B cell (primary cell): Measurements from ENCODE around the gene ZBTB40. TPM values are rescaled to one million over a fixed set of nuclear protein-coding genes. Genes with fewer than 3 reads are reported as not detected.

Experiments used
- ATAC-seq: fragments of 200-7000 bp; cut with Tn5 transposase; one replicate; pipeline ENCODE4 v1.10.0; 2021; ENCODE audit warnings: low read depth, mild to moderate bottlenecking, moderate number of reproducible peaks, moderate library complexity
- CTCF ChIA-PET: fragments of 350-600 bp; sonication (Branson Sonifier 250); formaldehyde crosslinking; loops from one replicate; lab custom pipeline; 2021; ENCODE audit warnings: antibody characterized with exemption, inconsistent platforms; lab: Charles Lee
- POLR2A ChIA-PET: fragments of 350-600 bp; sonication (Branson Sonifier 250); formaldehyde crosslinking; loops from one replicate; lab custom pipeline; 2021; ENCODE audit warnings: antibody characterized with exemption; lab: Charles Lee
- DNase-seq: peaks from one replicate; pipeline ENCODE4 v3.0.0; 2013
- H2AFZ ChIP-seq: 2 replicates; pipeline ENCODE4 v1.6.1; 2012; ENCODE audit warnings: mild to moderate bottlenecking, low read depth, low read length; ENCODE audit not compliant: insufficient read depth, poor library complexity, severe bottlenecking
- H3K27ac ChIP-seq, 2 donors: 1 replicate in 1 of 2; 2 replicates in 1 of 2; pipeline ENCODE4 v1.5.1; 2012 to 2013; ENCODE audit warnings: low read length in 2 of 2, mild to moderate bottlenecking in 2 of 2, moderate library complexity in 1 of 2
- H3K27me3 ChIP-seq, 4 experiments: fragments of 200-600 bp in 1 of 4; sonication (generic) in 1 of 4; replicated peaks in 1 of 4; 1 replicate in 2 of 4; 2 replicates in 2 of 4; pipeline versions ENCODE4 v1.6.1 to v1.7.0; 2013 to 2016; ENCODE audit warnings: low read length in 3 of 4, mild to moderate bottlenecking in 2 of 4, mixed read lengths in 1 of 4, moderate library complexity in 1 of 4; ENCODE audit not compliant: insufficient read depth in 4 of 4, control insufficient read depth in 3 of 4; ENCODE audit errors: control extremely low read depth in 1 of 4
- H3K36me3 ChIP-seq, 2 experiments: replicated peaks in 1 of 2; 1 replicate in 1 of 2; 2 replicates in 1 of 2; pipeline versions ENCODE4 v1.6.1 to v1.7.1; 2013; ENCODE audit warnings: low read length in 1 of 2; ENCODE audit not compliant: insufficient read depth in 2 of 2, control insufficient read depth in 1 of 2; ENCODE audit errors: control extremely low read depth in 1 of 2, extremely low read depth in 1 of 2
- H3K4me1 ChIP-seq, 2 donors: fragments of 200-600 bp in 1 of 2; sonication (generic) in 1 of 2; 1 replicate in 1 of 2; 2 replicates in 1 of 2; pipeline versions ENCODE4 v1.5.1 to v1.6.1; 2013 to 2017; ENCODE audit warnings: low read length in 2 of 2; ENCODE audit not compliant: control insufficient read depth in 2 of 2, insufficient read depth in 2 of 2
- H3K4me2 ChIP-seq: replicated peaks from 2 replicates; pipeline ENCODE3; 2012; ENCODE audit warnings: mild to moderate bottlenecking, low read depth, low read length; ENCODE audit not compliant: poor library complexity, severe bottlenecking
- H3K4me3 ChIP-seq, 5 experiments: fragments of 200-600 bp in 1 of 5; sonication (generic) in 1 of 5; 1 replicate in 3 of 5; 2 replicates in 2 of 5; pipeline versions ENCODE4 v1.5.1 to v1.7.0; 2011 to 2016; ENCODE audit warnings: low read length in 4 of 5, mild to moderate bottlenecking in 4 of 5, low read depth in 2 of 5, control low read depth in 1 of 5, moderate library complexity in 1 of 5; ENCODE audit not compliant: insufficient read depth in 1 of 5; ENCODE audit errors: control extremely low read depth in 1 of 5, extremely low read depth in 1 of 5
- H3K79me2 ChIP-seq: fragments of 200-600 bp; sonication (generic); one replicate; pipeline ENCODE4 v1.6.0; 2016; ENCODE audit warnings: low read length; ENCODE audit not compliant: control insufficient read depth, insufficient read depth
- H3K9ac ChIP-seq: fragments of 200-600 bp; sonication (generic); 2 replicates; pipeline ENCODE4 v1.6.1; 2017; ENCODE audit warnings: mild to moderate bottlenecking, low read length, moderate library complexity
- H3K9me3 ChIP-seq, 3 donors: one replicate each; pipeline versions ENCODE4 v1.6.1 to v1.7.1; 2013; ENCODE audit warnings: low read length in 2 of 3; ENCODE audit not compliant: control insufficient read depth in 2 of 3, insufficient read depth in 1 of 3; ENCODE audit errors: control extremely low read depth in 1 of 3
- H4K20me1 ChIP-seq: 2 replicates; pipeline ENCODE4 v1.6.0; 2012; ENCODE audit warnings: mild to moderate bottlenecking, low read length; ENCODE audit not compliant: insufficient read depth, control insufficient read depth, poor library complexity, severe bottlenecking
- H3K27ac Mint-ChIP-seq: one replicate; pipeline ENCODE4 v1.8.0; 2021; ENCODE audit warnings: mixed read lengths
- H3K27me3 Mint-ChIP-seq: one replicate; pipeline ENCODE4 v1.8.0; 2021; ENCODE audit warnings: mixed read lengths
- H3K4me1 Mint-ChIP-seq: one replicate; pipeline ENCODE4 v1.8.0; 2021; ENCODE audit warnings: mixed read lengths
- H3K4me3 Mint-ChIP-seq: one replicate; pipeline ENCODE4 v1.8.0; 2021; ENCODE audit warnings: mixed read lengths
- H3K9me3 Mint-ChIP-seq: one replicate; pipeline ENCODE4 v1.8.0; 2022; ENCODE audit warnings: mixed read lengths; ENCODE audit not compliant: insufficient read depth
- CTCF ChIP-seq: fragments of 200-600 bp; IDR thresholded peaks from one replicate; pipeline ENCODE4 v1.8.0; 2022; ENCODE audit warnings: antibody characterized with exemption, mild to moderate bottlenecking
- EZH2 ChIP-seq: IDR thresholded peaks from 2 replicates; pipeline ENCODE4 v1.6.1; 2012; ENCODE audit warnings: borderline replicate concordance, low read depth, mild to moderate bottlenecking, moderate library complexity, low read length; ENCODE audit not compliant: insufficient read depth, poor library complexity, severe bottlenecking
- WGBS: methylation state at CpG from one replicate; pipeline ENCODE4 v1.1.5; 2013; ENCODE audit warnings: missing lambda C conversion rate; ENCODE audit not compliant: insufficient coverage; 5-methylcytosine and 5-hydroxymethylcytosine counted together
- intact Hi-C: fragments of 100-400 bp; cut with micrococcal nuclease; formaldehyde crosslinking; loops from one replicate; pipeline ENCODE4 v1.10.0; 2022
- polyA plus RNA-seq: library from polyadenylated mRNA; depleted of rRNA; stranded (reverse); fragments of >200 nt; gene quantifications from 2 replicates; pipeline ENCODE4 v1.2.3, GENCODE V29; 2012
- total RNA-seq, 2 donors: library from RNA; stranded (reverse); fragments of 120-200 nt in 1 of 2; gene quantifications; 1 replicate in 1 of 2; 2 replicates in 1 of 2; pipeline versions ENCODE4 v1.2.3 to v1.2.4, GENCODE V29; 2013 to 2022

Gene ZBTB40
- total and polyA plus RNA-seq, 2 donors (not counting 1 experiment from before 2014, with no cell fraction given): 30.9 to 51.9 TPM

- Histone ChIP-seq H3K4me1 (no peaks in the 10 kb centered on the region), H3K4me3 (no peak overlapping the region), H3K4me2 (no peak overlapping the region), H3K27ac (no peak overlapping the region), H2AFZ (no peak overlapping the region), H3K36me3 (peaks cover 3 to 8% of the 10 kb centered on the region in 2 experiments), H3K9me3 (no peaks in the 10 kb centered on the region), H4K20me1 (peaks cover 70% of the 10 kb centered on the region), H3K27me3 (no peaks in the 10 kb centered on the region), H3K79me2 (peaks cover 95% of the 10 kb centered on the region), H3K9ac (no peak overlapping the region)
- DNase-seq: no peak
- intact Hi-C loops: no loop called here
- no peak for ATAC-seq
- peaks cover 19% of the 10 kb centered on the region for H3K4me1 Mint-ChIP-seq
- TF ChIP-seq EZH2: no peak
- TF ChIP-seq CTCF: no peak
- 100% methylated on average over 5 of the region's 7 CpGs for WGBS
- no peak overlapping the region for H3K27ac Mint-ChIP-seq
- CTCF ChIA-PET: no interaction called here
- POLR2A ChIA-PET: no interaction called here
- H3K9me3 Mint-ChIP-seq: no peaks in the 10 kb centered on the region
- no peak overlapping the region for H3K4me3 Mint-ChIP-seq
- no peaks in the 10 kb centered on the region for H3K27me3 Mint-ChIP-seq
These were observed 20.0 kb downstream of the ZBTB40 start for GRCh38 chr1:22471610-22472009.

GRCh38 chr1:22472596-22472995 is 20.9 kb downstream of the ZBTB40 start:
- Histone ChIP-seq H3K27ac (no peak overlapping the region), H3K36me3 (peaks cover 3 to 8% of the 10 kb centered on the region in 2 experiments), H3K27me3 (no peaks in the 10 kb centered on the region), H3K4me1 (no peaks in the 10 kb centered on the region), H3K9me3 (peaks cover 0 to 4% (median 0%) of the 10 kb centered on the region in 3 donors), H2AFZ (no peak overlapping the region), H3K9ac (no peak overlapping the region), H4K20me1 (peaks cover 68% of the 10 kb centered on the region), H3K79me2 (peaks cover 89% of the 10 kb centered on the region), H3K4me2 (no peak overlapping the region), H3K4me3 (no peak overlapping the region)
- peaks cover 18% of the 10 kb centered on the region for H3K4me1 Mint-ChIP-seq
- no peaks in the 10 kb centered on the region for H3K9me3 Mint-ChIP-seq
- no peak overlapping the region for H3K27ac Mint-ChIP-seq
- ChIA-PET POLR2A (no interaction called here), CTCF (no interaction called here)
- 100% methylated on average over 2 of the region's 2 CpGs for WGBS
- no peak for ATAC-seq
- no peaks in the 10 kb centered on the region for H3K27me3 Mint-ChIP-seq
- TF ChIP-seq EZH2: no peak
- no peak for TF ChIP-seq CTCF
- DNase-seq: no peak
- no peak overlapping the region for H3K4me3 Mint-ChIP-seq
- intact Hi-C loops: no loop called here
